Gastroesophageal sphincter (tissue), 4 donors: Measurements from ENCODE around the gene SLC48A1. TPM values are rescaled to one million over a fixed set of nuclear protein-coding genes. Genes with fewer than 3 reads are reported as not detected.

Source experiments
- ATAC-seq: fragments of 150-250 bp; one replicate; pipeline ENCODE4 v1.9.1; 2016; ENCODE audit warnings: mild to moderate bottlenecking, moderate library complexity
- H3K27ac ChIP-seq, 4 donors: fragments of 200-600 bp; sonication (generic) in 3 of 4; 1 replicate in 3 of 4; 2 replicates in 1 of 4; pipeline ENCODE4 v1.5.1; 2016 to 2019
- H3K27me3 ChIP-seq: fragments of 200-600 bp; sonication (generic); one replicate; pipeline ENCODE4 v1.5.1; 2019
- H3K36me3 ChIP-seq, 2 donors: fragments of 200-600 bp; sonication (generic); one replicate each; pipeline ENCODE4 v1.5.1; 2019; ENCODE audit warnings: control low read depth in 1 of 2
- H3K4me1 ChIP-seq, 3 donors: fragments of 200-600 bp; sonication (generic); 1 replicate in 2 of 3; 2 replicates in 1 of 3; pipeline ENCODE4 v1.5.1; 2016 to 2019; ENCODE audit warnings: control low read depth in 2 of 3
- H3K4me3 ChIP-seq, 2 donors: fragments of 200-600 bp; sonication (generic); one replicate each; pipeline ENCODE4 v1.5.1; 2019; ENCODE audit warnings: mild to moderate bottlenecking in 1 of 2, moderate library complexity in 1 of 2
- H3K9me3 ChIP-seq, 3 donors: fragments of 200-600 bp; sonication (generic); one replicate each; pipeline ENCODE4 v1.5.1; 2017 to 2019; ENCODE audit warnings: control low read depth in 2 of 3
- CTCF ChIP-seq, 4 experiments: fragments of 200-600 bp in 2 of 4; fragments of 450-650 bp in 2 of 4; sonication (generic) in 1 of 4; IDR thresholded peaks; one replicate each; pipeline ENCODE4 v1.5.1; 2017 to 2019; ENCODE audit warnings: antibody characterized with exemption in 4 of 4, mild to moderate bottlenecking in 2 of 4, moderate library complexity in 2 of 4
- EP300 ChIP-seq: sonication (generic); formaldehyde crosslinking; IDR thresholded peaks from one replicate; pipeline ENCODE4 v1.6.1; 2017; ENCODE audit warnings: antibody characterized with exemption, mild to moderate bottlenecking
- POLR2A ChIP-seq, 2 donors: fragments of 450-650 bp; IDR thresholded peaks; one replicate each; pipeline ENCODE4 v1.6.1; 2017; ENCODE audit warnings: antibody characterized with exemption in 2 of 2, mild to moderate bottlenecking in 2 of 2, moderate library complexity in 1 of 2
- POLR2AphosphoS5 ChIP-seq: sonication (generic); formaldehyde crosslinking; IDR thresholded peaks from one replicate; pipeline ENCODE4 v1.6.1; 2017; ENCODE audit warnings: antibody characterized with exemption
- WGBS, 2 donors: methylation state at CpG; one replicate each; pipeline ENCODE4 v1.1.5; 2018; ENCODE audit warnings: low coverage in 1 of 2; 5-methylcytosine and 5-hydroxymethylcytosine counted together
- total RNA-seq, 4 donors: library from RNA; depleted of rRNA; stranded (reverse); fragments of >200 nt; gene quantifications; one replicate each; pipeline ENCODE4 v1.1.0, GENCODE V29; 2016

The SLC48A1 gene
- total RNA-seq, 4 donors from 2014 or later = 40.7 to 66.8 (median 53.3) TPM

- Histone ChIP-seq H3K27ac (peak within 1 kb of the TSS; percentile 94 to 99 (median 96)), H3K36me3 (no peaks in the 10 kb centered on the region), H3K27me3 (no peaks in the 10 kb centered on the region), H3K9me3 (no peaks in the 10 kb centered on the region), H3K4me1 (peaks cover 22 to 88% (median 69%) of the 10 kb centered on the region in 3 donors), H3K4me3 (peak within 1 kb of the TSS; percentile 76 to 81)
- TF ChIP-seq POLR2AphosphoS5 (peak; percentile 82), POLR2A (IDR thresholded peaks at IDR 0.05) (peak; percentile 91 to 97), EP300 (no peak), CTCF (IDR thresholded peaks at IDR 0.05) (peak in 2 of 4 experiments; percentile 23 to 36)
- WGBS, 2 donors = 0% methylated on average over 1 to 9 of the region's 58 CpGs
- peak; percentile 78 for ATAC-seq
Observed at GRCh38 chr12:47819896-47820630, 47.0 kb downstream of the SLC48A1 start, which contains the start of gene HDAC7. TSS of gene HDAC7 (minus strand) at chr12:47819903. CDS start at chr12:47819785, 118 bp downstream.

- H3K4me1 ChIP-seq = peaks cover 26 to 88% (median 69%) of the 10 kb centered on the region in 3 donors
- peak; percentile 86 for ATAC-seq
- peak; percentile 51 to 53 for TF ChIP-seq POLR2A (IDR thresholded peaks at IDR 0.05)
- TF ChIP-seq EP300 = no peak
- peak; percentile 97 for TF ChIP-seq POLR2AphosphoS5
- no peaks in the 10 kb centered on the region for H3K27me3 ChIP-seq
- H3K4me3 ChIP-seq = peak overlapping the region; percentile 76 to 81
- no peaks in the 10 kb centered on the region for H3K9me3 ChIP-seq
- WGBS, 2 donors = 19 to 24% methylated on average over 9 of the region's 17 CpGs
- H3K27ac ChIP-seq = peak overlapping the region; percentile 94 to 99 (median 96)
- H3K36me3 ChIP-seq = no peaks in the 10 kb centered on the region
Observed at GRCh38 chr12:47820631-47821345, 47.8 kb downstream of the SLC48A1 start.

GRCh38 chr12:47821346-47821706 lies 48.3 kb downstream of the SLC48A1 start:
- peak; percentile 67 for TF ChIP-seq POLR2AphosphoS5
- TF ChIP-seq CTCF (IDR thresholded peaks at IDR 0.05) = no peak
- ATAC-seq = no peak
- H3K9me3 ChIP-seq = no peaks in the 10 kb centered on the region
- 56 to 61% methylated on average over 2 to 4 of the region's 4 CpGs for WGBS, 2 donors
- H3K27ac ChIP-seq = peak overlapping the region; percentile 94 to 99 (median 96)
- no peaks in the 10 kb centered on the region for H3K36me3 ChIP-seq
- no peaks in the 10 kb centered on the region for H3K27me3 ChIP-seq
- H3K4me1 ChIP-seq = peaks cover 26 to 88% (median 66%) of the 10 kb centered on the region in 3 donors
- H3K4me3 ChIP-seq = peak overlapping the region in 1 of 2 donors; percentile 81

- ATAC-seq = no peak
- H3K36me3 ChIP-seq = no peaks in the 10 kb centered on the region
- TF ChIP-seq POLR2A (IDR thresholded peaks at IDR 0.05) (no peak), CTCF (IDR thresholded peaks at IDR 0.05) (no peak), POLR2AphosphoS5 (no peak), EP300 (no peak)
- WGBS, 2 donors = 33% methylated on average over 2 of the region's 2 CpGs; no CpG with 5 or more reads in 1 of the 2 donors
- no peak overlapping the region for H3K4me3 ChIP-seq
- no peaks in the 10 kb centered on the region for H3K9me3 ChIP-seq
- H3K27me3 ChIP-seq = no peaks in the 10 kb centered on the region
- H3K27ac ChIP-seq = peak overlapping the region; percentile 94 to 99 (median 96)
- peaks cover 26 to 88% (median 57%) of the 10 kb centered on the region in 3 donors for H3K4me1 ChIP-seq
Observed at GRCh38 chr12:47822401-47822800, 49.4 kb downstream of the SLC48A1 start.

- Histone ChIP-seq H3K4me3 (no peak overlapping the region), H3K4me1 (peaks cover 26 to 88% (median 57%) of the 10 kb centered on the region in 3 donors), H3K36me3 (no peaks in the 10 kb centered on the region), H3K27ac (peak overlapping the region; percentile 94 to 99 (median 96)), H3K27me3 (no peaks in the 10 kb centered on the region), H3K9me3 (no peaks in the 10 kb centered on the region)
- ATAC-seq = no peak
- 55 to 79% methylated on average over 2 to 3 of the region's 3 CpGs for WGBS, 2 donors
- peak; percentile 65 for TF ChIP-seq POLR2AphosphoS5
- no peak for TF ChIP-seq EP300
Observed at GRCh38 chr12:47822863-47823262, 49.8 kb downstream of the SLC48A1 start.
